ENCODE measurements around the gene EHBP1L1.

The EHBP1L1 gene

GRCh38 chr11:65622011-65622410 is 46.2 kb downstream of the EHBP1L1 start:
- no peak overlapping the region for H3K4me3 Mint-ChIP-seq
- DNase-seq (ENCODE audit: low spot score), result no peak
- H3K27me3 Mint-ChIP-seq (ENCODE audit: low read depth), result no peaks in the 10 kb centered on the region
- H3K27ac Mint-ChIP-seq, result no peak overlapping the region
- H3K4me1 Mint-ChIP-seq (ENCODE audit: low read depth), result no peaks in the 10 kb centered on the region
- H3K9me3 Mint-ChIP-seq, result no peaks in the 10 kb centered on the region
- H3K36me3 Mint-ChIP-seq (ENCODE audit: low read depth), result peaks cover 40% of the 10 kb centered on the region

GRCh38 chr11:65623177-65623576 is 47.3 kb downstream of the EHBP1L1 start:
- Mint-ChIP-seq H3K4me3 (no peak overlapping the region), H3K27ac (no peak overlapping the region), H3K27me3 (ENCODE audit: low read depth) (no peaks in the 10 kb centered on the region), H3K9me3 (no peaks in the 10 kb centered on the region), H3K4me1 (ENCODE audit: low read depth) (no peaks in the 10 kb centered on the region), H3K36me3 (ENCODE audit: low read depth) (peaks cover 41% of the 10 kb centered on the region)
- no peak for DNase-seq (ENCODE audit: low spot score)

DNA sequence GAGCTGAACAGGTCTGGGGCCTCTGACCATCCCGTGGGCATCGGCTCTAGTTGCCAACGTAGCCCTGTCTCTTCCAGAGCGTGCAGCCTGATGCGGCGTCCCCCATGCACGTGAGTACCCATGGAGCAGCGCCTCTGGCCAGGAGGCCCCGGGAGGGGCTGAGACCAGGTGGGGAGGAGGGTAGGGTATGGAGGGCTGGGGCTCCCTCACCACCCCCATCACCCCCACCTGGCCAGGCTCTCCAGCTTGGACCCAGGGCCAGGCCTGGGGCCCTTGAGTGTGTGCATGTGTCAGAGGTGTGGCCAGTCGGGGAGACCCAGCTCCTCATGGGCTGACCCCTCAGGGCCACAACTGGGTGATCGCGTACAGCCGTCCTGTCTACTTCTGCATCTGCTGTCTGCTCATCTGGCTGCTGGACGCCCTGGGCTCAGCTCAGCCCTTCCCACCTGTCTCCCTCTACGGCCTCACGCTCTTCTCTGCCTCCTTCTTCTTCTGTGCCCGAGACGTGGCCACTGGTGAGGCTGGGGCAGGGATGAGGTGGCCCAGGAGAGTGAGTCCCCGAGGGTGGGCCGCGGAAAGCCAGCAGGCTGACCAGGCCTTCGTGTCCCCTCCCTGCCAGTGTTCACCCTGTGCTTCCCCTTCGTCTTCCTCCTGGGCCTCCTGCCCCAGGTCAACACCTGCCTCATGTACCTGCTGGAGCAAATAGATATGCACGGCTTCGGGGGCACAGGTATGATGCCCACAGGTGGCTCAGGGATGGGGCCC is 48.2 kb downstream of the EHBP1L1 start:
- no peak overlapping the region for H3K4me3 Mint-ChIP-seq
- no peak overlapping the region for H3K27ac Mint-ChIP-seq
- no peaks in the 10 kb centered on the region for H3K27me3 Mint-ChIP-seq (ENCODE audit: low read depth)
- no peaks in the 10 kb centered on the region for H3K4me1 Mint-ChIP-seq (ENCODE audit: low read depth)
- H3K9me3 Mint-ChIP-seq, result no peaks in the 10 kb centered on the region
- peaks cover 38% of the 10 kb centered on the region for H3K36me3 Mint-ChIP-seq (ENCODE audit: low read depth)
- no peak for DNase-seq (ENCODE audit: low spot score)

DNA sequence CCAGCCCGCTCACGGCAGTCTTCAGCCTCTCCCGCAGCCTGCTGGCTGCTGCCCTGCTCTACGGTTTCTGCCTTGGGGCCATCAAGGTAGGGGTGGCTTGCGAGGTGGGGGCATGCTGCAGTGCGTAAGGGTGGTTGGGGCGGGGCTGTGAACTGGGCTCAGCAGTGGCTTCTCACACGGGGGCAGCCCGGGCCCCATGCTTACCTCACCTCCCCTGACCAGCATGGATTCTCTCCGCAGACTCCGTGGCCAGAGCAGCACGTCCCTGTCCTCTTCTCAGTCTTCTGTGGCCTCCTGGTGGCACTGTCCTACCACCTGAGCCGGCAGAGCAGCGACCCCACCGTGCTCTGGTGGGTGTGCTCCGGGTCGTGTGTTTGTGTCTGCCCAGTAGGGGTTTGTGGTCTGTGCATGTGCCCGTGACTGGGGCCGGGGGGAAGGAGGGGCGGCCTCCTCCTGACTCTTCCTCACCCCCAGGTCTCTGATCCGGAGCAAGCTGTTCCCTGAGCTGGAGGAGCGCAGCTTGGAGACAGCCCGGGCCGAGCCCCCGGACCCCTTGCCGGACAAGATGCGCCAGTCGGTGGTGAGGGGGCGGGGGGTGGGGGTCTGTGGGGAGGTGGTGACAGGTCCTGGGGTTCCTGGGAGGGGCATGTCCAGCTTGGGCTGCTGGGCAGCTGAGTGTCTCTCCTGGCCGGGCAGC is 49.2 kb downstream of the EHBP1L1 start:
- H3K36me3 Mint-ChIP-seq (ENCODE audit: low read depth), result peaks cover 39% of the 10 kb centered on the region
- H3K27ac Mint-ChIP-seq, result no peak overlapping the region
- DNase-seq (ENCODE audit: low spot score), result no peak
- no peaks in the 10 kb centered on the region for H3K4me1 Mint-ChIP-seq (ENCODE audit: low read depth)
- no peak overlapping the region for H3K4me3 Mint-ChIP-seq
- no peaks in the 10 kb centered on the region for H3K27me3 Mint-ChIP-seq (ENCODE audit: low read depth)
- no peaks in the 10 kb centered on the region for H3K9me3 Mint-ChIP-seq

DNA sequence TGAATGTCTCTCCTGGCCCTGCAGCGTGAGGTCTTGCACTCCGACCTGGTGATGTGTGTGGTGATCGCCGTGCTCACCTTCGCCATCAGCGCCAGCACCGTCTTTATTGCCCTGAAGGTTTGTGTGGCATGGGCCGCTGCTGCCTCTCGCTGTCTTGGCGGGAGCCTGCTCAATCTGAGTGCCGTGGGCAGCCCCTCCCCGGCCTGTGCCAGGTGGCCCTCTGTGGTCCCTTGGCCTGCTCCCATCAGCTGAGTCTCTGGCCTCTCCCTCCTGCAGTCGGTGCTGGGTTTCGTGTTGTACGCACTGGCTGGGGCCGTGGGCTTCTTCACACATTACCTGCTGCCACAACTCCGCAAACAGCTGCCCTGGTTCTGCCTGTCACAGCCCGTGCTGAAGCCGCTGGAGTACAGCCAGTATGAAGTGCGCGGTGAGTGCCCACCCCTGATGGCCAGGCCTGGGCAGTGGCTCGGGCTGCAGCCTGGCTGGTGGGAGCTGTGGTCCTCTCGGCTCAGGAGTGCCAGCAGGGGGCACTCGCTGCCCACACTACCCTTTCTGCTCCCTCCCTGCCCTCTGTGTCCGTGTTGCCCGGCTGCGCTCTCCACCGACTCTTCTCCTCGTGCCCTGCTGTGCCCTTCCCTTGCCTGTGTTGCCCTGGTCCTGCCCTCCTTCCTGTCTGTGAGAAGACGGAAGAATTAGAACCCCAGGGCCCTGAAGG is 49.9 kb downstream of the EHBP1L1 start:
- Mint-ChIP-seq H3K27ac (no peak overlapping the region), H3K27me3 (ENCODE audit: low read depth) (no peaks in the 10 kb centered on the region), H3K36me3 (ENCODE audit: low read depth) (peaks cover 41% of the 10 kb centered on the region), H3K4me1 (ENCODE audit: low read depth) (no peaks in the 10 kb centered on the region), H3K4me3 (no peak overlapping the region), H3K9me3 (no peaks in the 10 kb centered on the region)
- DNase-seq (ENCODE audit: low spot score), result no peak

- no peaks in the 10 kb centered on the region for H3K4me1 Mint-ChIP-seq (ENCODE audit: low read depth)
- no peak overlapping the region for H3K27ac Mint-ChIP-seq
- no peaks in the 10 kb centered on the region for H3K9me3 Mint-ChIP-seq
- DNase-seq (ENCODE audit: low spot score), result no peak
- H3K4me3 Mint-ChIP-seq, result no peak overlapping the region
- no peaks in the 10 kb centered on the region for H3K27me3 Mint-ChIP-seq (ENCODE audit: low read depth)
- H3K36me3 Mint-ChIP-seq (ENCODE audit: low read depth), result peaks cover 37% of the 10 kb centered on the region
These were observed 51.3 kb downstream of the EHBP1L1 start for GRCh38 chr11:65627202-65627601.

DNA sequence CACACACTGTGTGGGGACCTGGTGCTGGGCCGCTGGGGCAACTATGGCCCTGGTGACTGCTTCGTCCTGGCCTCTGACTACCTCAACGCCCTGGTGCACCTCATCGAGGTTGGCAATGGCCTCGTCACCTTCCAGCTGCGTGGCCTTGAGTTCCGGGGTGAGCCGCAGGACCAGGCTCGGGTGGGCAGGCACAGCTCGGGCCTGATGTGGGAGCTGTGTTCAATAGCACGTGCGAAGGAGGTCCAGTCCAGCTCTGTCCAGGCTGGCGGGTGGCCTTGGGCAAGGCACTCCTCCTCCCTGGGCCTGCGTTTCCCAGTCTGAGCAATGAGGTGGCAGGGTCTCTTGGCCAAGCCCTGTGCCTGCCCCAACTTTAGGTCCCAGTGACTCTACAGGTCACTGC is 53.7 kb downstream of the EHBP1L1 start:
- no peak for DNase-seq (ENCODE audit: low spot score)
- no peak overlapping the region for H3K4me3 Mint-ChIP-seq
- H3K27ac Mint-ChIP-seq, result no peak overlapping the region
- no peaks in the 10 kb centered on the region for H3K9me3 Mint-ChIP-seq
- H3K27me3 Mint-ChIP-seq (ENCODE audit: low read depth), result no peaks in the 10 kb centered on the region
- peaks cover 29% of the 10 kb centered on the region for H3K36me3 Mint-ChIP-seq (ENCODE audit: low read depth)
- H3K4me1 Mint-ChIP-seq (ENCODE audit: low read depth), result peaks cover 4% of the 10 kb centered on the region

GRCh38 chr11:65630215-65630614 is 54.4 kb downstream of the EHBP1L1 start:
- no peaks in the 10 kb centered on the region for H3K27me3 Mint-ChIP-seq (ENCODE audit: low read depth)
- H3K9me3 Mint-ChIP-seq, result no peaks in the 10 kb centered on the region
- peaks cover 4% of the 10 kb centered on the region for H3K4me1 Mint-ChIP-seq (ENCODE audit: low read depth)
- no peak overlapping the region for H3K27ac Mint-ChIP-seq
- no peak overlapping the region for H3K4me3 Mint-ChIP-seq
- no peak for DNase-seq (ENCODE audit: low spot score)
- H3K36me3 Mint-ChIP-seq (ENCODE audit: low read depth), result peaks cover 33% of the 10 kb centered on the region

- peaks cover 31% of the 10 kb centered on the region for H3K36me3 Mint-ChIP-seq (ENCODE audit: low read depth)
- H3K27ac Mint-ChIP-seq, result peak overlapping the region; percentile 68
- no peak for DNase-seq (ENCODE audit: low spot score)
- no peaks in the 10 kb centered on the region for H3K9me3 Mint-ChIP-seq
- peaks cover 10% of the 10 kb centered on the region for H3K4me1 Mint-ChIP-seq (ENCODE audit: low read depth)
- no peak overlapping the region for H3K4me3 Mint-ChIP-seq
- no peaks in the 10 kb centered on the region for H3K27me3 Mint-ChIP-seq (ENCODE audit: low read depth)
These were observed 57.7 kb downstream of the EHBP1L1 start for GRCh38 chr11:65633390-65634108.

DNA sequence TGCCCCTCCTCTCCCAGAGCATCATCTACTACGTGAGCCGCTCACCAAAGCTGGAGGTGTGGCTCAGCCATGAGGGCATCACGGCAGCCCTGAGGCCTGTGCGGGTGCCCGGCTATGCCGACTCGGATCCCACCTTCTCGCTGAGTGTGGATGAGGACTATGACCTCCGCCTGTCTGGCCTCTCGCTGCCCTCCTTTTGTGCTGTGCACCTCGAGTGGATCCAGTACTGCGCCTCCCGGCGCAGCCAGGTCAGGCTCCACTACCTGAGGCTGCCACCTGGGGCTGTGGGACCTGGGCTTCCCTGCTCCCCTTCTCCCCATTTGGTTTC is 58.2 kb downstream of the EHBP1L1 start:
- H3K27ac Mint-ChIP-seq, result no peak overlapping the region
- no peak for DNase-seq (ENCODE audit: low spot score)
- H3K9me3 Mint-ChIP-seq, result no peaks in the 10 kb centered on the region
- H3K36me3 Mint-ChIP-seq (ENCODE audit: low read depth), result peaks cover 36% of the 10 kb centered on the region
- no peaks in the 10 kb centered on the region for H3K27me3 Mint-ChIP-seq (ENCODE audit: low read depth)
- no peak overlapping the region for H3K4me3 Mint-ChIP-seq
- H3K4me1 Mint-ChIP-seq (ENCODE audit: low read depth), result peaks cover 15% of the 10 kb centered on the region

GRCh38 chr11:65634440-65634839 is 58.6 kb downstream of the EHBP1L1 start:
- DNase-seq (ENCODE audit: low spot score), result no peak
- peaks cover 32% of the 10 kb centered on the region for H3K36me3 Mint-ChIP-seq (ENCODE audit: low read depth)
- H3K9me3 Mint-ChIP-seq, result no peaks in the 10 kb centered on the region
- no peak overlapping the region for H3K4me3 Mint-ChIP-seq
- H3K4me1 Mint-ChIP-seq (ENCODE audit: low read depth), result peaks cover 16% of the 10 kb centered on the region
- H3K27ac Mint-ChIP-seq, result no peak overlapping the region
- H3K27me3 Mint-ChIP-seq (ENCODE audit: low read depth), result no peaks in the 10 kb centered on the region

GRCh38 chr11:65634905-65635731 is 59.3 kb downstream of the EHBP1L1 start:
- Mint-ChIP-seq H3K27ac (no peak overlapping the region), H3K36me3 (ENCODE audit: low read depth) (peaks cover 38% of the 10 kb centered on the region), H3K27me3 (ENCODE audit: low read depth) (no peaks in the 10 kb centered on the region), H3K4me3 (no peak overlapping the region), H3K9me3 (no peaks in the 10 kb centered on the region), H3K4me1 (ENCODE audit: low read depth) (peaks cover 23% of the 10 kb centered on the region)
- DNase-seq (ENCODE audit: low spot score), result no peak

All from T-helper 2 cell treated with Interferon-gamma antibody and Interleukin-4, amounts not matched to agents 5 μg/mL and 100 μg/mL, for 36 hours (primary cell).